GM12874 (cell line): Measurements from ENCODE around the gene DSCAML1.

Experiments
- TF ChIP-seq, protein P1 (sequence below): IDR thresholded peaks from 2 replicates; pipeline ENCODE4 v1.5.1; 2011; ENCODE audit warnings: low read depth, mild to moderate bottlenecking, control low read depth, low read length, moderate library complexity; ENCODE audit not compliant: insufficient read depth

The DSCAML1 gene

DNA sequence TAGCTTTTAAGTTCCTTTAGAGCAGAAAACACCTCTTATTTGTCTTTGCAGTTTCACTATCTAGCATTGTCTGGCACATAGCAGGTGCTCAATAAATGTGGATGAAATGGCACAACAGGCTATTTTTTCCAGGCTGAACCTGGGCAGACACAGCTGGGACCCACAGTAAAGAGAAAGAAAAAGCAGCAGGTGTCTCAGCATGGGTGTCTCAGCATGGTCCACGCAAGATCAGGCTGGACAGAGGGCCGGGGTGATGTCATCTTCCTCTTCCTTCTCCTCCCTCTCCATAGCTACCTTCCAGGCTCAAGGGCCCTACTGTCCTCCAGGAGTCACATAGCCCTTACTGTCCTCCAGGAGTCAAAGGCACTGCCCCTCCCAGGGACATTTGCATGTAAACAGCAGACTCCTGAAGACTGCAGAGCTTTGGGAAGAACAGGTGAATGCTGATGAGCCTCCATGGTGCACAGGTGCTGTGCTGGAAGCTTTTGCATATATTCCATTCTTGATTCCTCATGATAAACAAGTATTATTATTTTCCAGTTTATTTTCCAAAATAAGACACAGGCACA lies 65.2 kb downstream of the DSCAML1 start:
- TF ChIP-seq, protein P1, sequence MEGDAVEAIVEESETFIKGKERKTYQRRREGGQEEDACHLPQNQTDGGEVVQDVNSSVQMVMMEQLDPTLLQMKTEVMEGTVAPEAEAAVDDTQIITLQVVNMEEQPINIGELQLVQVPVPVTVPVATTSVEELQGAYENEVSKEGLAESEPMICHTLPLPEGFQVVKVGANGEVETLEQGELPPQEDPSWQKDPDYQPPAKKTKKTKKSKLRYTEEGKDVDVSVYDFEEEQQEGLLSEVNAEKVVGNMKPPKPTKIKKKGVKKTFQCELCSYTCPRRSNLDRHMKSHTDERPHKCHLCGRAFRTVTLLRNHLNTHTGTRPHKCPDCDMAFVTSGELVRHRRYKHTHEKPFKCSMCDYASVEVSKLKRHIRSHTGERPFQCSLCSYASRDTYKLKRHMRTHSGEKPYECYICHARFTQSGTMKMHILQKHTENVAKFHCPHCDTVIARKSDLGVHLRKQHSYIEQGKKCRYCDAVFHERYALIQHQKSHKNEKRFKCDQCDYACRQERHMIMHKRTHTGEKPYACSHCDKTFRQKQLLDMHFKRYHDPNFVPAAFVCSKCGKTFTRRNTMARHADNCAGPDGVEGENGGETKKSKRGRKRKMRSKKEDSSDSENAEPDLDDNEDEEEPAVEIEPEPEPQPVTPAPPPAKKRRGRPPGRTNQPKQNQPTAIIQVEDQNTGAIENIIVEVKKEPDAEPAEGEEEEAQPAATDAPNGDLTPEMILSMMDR = no peak

DNA sequence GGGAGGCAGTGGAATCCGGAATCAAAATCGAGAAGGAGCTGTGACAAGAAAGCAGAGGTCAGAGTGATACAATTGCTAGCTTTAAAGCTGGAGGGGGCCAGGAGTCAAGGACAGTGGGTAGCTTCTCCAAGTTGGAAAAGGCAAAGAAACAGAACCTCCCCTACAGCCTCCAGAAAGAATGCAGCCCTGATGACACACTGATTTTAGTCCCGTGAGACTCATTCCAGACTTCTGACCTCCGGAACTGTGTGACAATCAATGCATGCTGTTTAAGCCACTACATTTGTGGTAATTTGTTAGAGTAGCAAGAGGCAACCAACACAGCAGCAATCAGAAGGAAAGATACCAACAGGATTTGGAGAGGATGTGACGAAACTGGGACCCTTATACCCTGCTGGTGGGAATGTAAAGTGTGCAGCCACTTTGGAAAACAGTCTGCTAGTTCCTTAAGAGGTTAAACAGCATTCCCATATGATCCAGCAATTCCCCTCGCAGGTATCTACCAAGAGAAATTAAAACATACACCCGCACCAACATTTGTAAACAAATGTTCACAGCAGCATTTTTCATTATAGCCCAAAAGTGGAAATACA lies 66.7 kb downstream of the DSCAML1 start:
- TF ChIP-seq, protein P1 = no peak

DNA sequence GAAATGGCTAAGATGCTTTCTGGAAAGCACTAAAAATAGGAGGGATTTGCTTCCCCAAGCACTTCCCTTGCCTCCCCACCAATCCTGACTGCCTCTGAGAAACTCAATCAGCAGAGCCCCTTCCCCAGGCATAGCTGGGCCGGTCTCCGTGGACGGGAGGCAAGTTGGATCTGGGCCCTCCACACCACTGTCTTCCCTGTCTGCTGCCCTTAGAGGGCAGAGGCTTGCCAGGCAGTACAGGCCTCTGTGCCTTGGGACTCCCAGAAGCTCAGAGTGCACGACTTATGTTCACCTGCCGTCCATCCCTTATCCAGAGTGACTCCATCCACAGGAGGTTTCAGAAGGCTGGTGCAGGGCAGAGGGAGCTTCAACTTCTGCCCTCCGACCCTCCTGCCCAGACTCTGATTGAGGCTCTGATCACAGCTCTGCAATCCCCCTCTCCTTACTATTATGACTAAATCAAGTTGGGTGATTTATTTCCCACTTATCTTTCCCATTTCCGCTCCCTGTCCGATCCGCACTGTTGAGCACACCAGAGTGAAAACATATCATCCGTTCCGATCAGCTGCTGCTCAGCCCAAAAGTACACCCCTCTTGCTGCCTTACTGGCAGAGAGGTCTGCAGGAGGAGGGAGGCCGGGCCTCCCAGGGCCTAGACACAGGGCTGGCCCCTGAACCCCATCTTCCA lies 71.8 kb downstream of the DSCAML1 start:
- TF ChIP-seq, protein P1 = no peak

DNA sequence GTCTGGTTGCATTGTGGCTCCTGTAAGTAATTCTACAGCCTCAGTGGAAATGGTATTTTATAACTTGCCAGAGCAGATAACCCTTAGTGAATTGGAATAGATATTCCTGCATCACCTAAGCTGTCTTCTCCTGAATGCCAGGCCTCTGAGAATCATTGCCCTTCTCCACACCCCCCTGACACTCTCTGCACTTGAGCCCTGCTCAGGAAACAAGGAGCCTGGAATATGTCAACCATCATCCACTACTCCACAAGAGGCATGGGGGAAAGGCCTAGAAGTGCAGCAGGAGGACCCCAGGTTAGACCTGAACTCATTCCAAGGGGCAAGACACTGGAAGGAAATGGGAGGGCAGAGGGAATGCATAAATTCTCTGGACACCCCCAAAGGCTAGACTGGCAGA lies 72.4 kb downstream of the DSCAML1 start:
- TF ChIP-seq, protein P1 = no peak

DNA sequence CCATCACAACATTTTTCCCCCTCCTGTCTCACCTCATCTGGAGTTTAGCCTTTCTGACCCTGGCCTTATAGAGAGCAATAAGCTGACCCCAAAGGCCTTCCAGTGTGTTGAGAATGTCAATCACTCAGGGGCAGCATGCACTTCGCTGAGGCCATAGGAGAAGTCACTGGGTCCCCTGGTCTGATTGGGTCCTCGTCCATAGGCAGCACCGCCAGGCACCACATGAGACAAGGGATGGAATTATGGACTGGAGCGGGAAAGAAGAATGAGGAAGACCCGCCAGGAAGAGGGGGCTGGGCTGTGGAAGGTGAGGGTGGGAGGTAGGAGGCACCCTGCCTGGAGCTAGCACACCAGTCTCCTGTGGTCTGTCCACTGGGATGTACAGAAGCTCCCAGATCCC lies 72.9 kb downstream of the DSCAML1 start:
- TF ChIP-seq, protein P1 = no peak

DNA sequence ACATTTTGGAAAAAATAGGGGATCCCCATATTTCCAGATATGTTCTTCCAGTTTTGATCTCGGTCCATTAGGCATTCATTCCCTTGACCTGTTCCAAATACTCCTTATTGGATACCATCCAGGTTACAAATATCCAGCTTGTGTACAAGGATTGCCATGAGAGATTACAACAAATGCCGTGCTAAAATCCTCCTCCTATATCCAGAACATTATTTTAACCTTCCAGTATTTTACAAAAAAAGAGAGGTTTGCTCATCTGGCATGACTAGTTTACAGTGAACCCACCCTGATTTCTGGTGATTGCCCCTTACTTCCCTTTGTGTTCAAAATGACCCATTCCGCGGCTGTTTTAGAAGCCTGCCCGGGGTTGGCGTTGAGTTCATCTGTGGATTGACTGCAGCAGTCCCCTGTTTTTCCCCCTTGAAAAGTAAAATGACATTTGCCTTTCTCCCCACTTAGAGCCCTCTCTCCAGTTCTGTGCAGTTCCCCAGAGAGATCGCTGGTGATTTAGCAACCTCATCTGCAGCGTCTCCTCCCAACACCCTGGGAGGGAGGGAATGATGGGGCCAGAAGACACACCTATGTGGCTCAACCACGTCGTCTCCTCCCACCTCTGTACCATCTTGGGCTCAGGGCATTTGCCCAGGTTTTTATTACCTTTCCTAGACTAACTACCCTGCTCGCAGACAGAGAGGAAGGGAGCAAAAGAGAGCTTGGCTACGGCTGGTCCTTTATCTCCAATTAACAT lies 73.6 kb downstream of the DSCAML1 start:
- TF ChIP-seq, protein P1 = no peak

DNA sequence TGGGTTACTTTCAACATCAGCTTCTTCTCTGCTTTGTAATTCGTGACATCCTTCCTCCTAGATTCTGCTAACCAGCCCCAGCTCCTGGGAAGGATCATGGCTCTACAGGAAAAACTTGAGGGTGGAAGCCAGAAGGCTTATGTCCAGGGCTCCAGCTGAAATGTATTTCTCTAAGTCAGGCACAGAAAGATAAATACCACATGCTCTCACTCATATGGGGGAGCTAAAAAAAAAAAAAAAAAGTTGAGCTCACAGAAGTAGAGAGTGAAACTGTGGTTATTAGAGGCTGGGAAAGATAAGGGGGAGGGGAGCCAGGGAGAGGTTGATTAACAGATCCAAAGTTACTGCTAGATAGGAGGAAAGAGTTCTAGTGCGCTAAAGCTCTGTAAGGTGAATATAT lies 74.9 kb downstream of the DSCAML1 start:
- TF ChIP-seq, protein P1 = no peak
